Liver (tissue), 3 donors: Measurements from ENCODE around the gene DNAAF3.

Experiments used
- EGR1 ChIP-seq, 2 donors: IDR thresholded peaks; 2 replicates each; pipeline ENCODE4 v1.6.1; 2016 to 2018; ENCODE audit warnings: antibody characterized with exemption in 2 of 2, low read depth in 2 of 2
- HNF4G ChIP-seq: IDR thresholded peaks from 2 replicates; pipeline ENCODE4 v1.6.1; 2016; ENCODE audit warnings: antibody characterized with exemption
- JUND ChIP-seq, 2 donors: IDR thresholded peaks; 2 replicates each; pipeline ENCODE4 v1.6.1; 2016; ENCODE audit warnings: antibody characterized with exemption in 2 of 2
- NR2F2 ChIP-seq: IDR thresholded peaks from 2 replicates; pipeline ENCODE4 v1.6.1; 2016; ENCODE audit warnings: antibody characterized with exemption
- RAD21 ChIP-seq, 2 donors: IDR thresholded peaks; 2 replicates each; pipeline ENCODE4 v1.6.1; 2016; ENCODE audit warnings: antibody characterized with exemption in 2 of 2, mild to moderate bottlenecking in 2 of 2
- RXRA ChIP-seq, 2 donors: IDR thresholded peaks; 2 replicates each; pipeline ENCODE4 v1.6.1; 2017 to 2018; ENCODE audit warnings: antibody characterized with exemption in 2 of 2, mild to moderate bottlenecking in 1 of 2
- SP1 ChIP-seq: IDR thresholded peaks from 2 replicates; pipeline ENCODE4 v1.6.1; 2018; ENCODE audit warnings: antibody characterized with exemption, mild to moderate bottlenecking
- YY1 ChIP-seq: IDR thresholded peaks from 2 replicates; pipeline ENCODE4 v1.6.1; 2016; ENCODE audit warnings: antibody characterized with exemption, mild to moderate bottlenecking
- TF ChIP-seq, protein P1 (sequence below): fragments of 150-350 bp; IDR thresholded peaks from 2 replicates; pipeline ENCODE4 v1.5.1; 2017; ENCODE audit warnings: improper control_type of control experiment, low read depth, low read length; ENCODE audit not compliant: missing input control
- TF ChIP-seq, protein P2 (sequence below): IDR thresholded peaks from 2 replicates; pipeline ENCODE4 v1.6.1; 2016; ENCODE audit warnings: antibody characterized with exemption, mild to moderate bottlenecking
- TF ChIP-seq, protein P3 (sequence below): IDR thresholded peaks from 2 replicates; pipeline ENCODE4 v1.6.1; 2016; ENCODE audit warnings: antibody characterized with exemption
- TF ChIP-seq, protein P4 (sequence below): IDR thresholded peaks from 2 replicates; pipeline ENCODE4 v1.6.1; 2016; ENCODE audit warnings: antibody characterized with exemption
- donor health status: healthy.
- donor health status: healthy.

DNA sequence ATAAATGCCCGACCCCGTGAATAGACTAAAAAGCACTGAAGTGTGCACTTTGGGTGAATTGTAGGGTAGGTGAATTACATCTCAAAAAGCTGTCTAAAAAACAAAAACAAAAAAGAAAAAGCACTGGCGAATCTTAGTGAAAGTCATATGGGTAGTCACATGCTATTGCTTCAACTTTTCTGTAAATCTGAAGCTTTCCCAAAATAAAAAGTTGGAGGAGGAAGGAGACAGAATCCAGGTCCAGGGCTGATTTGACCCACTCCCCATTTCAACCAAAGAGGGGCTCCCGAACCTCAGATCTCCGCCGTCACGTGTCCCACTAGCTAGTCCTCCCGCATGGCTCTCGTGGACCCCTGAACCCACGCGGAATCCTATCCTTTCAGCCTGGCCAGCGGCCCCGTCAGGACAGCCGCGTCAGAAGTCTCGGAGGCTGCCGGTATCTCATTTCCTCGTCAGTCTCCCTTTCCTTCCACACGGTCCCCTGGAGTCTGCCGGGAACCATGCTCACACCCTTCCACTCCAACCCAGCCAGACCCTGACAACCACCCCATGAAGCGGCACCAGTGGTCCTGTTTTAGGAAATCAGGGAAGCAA is 55.1 kb downstream of the DNAAF3 start:
- TF ChIP-seq, protein P1, sequence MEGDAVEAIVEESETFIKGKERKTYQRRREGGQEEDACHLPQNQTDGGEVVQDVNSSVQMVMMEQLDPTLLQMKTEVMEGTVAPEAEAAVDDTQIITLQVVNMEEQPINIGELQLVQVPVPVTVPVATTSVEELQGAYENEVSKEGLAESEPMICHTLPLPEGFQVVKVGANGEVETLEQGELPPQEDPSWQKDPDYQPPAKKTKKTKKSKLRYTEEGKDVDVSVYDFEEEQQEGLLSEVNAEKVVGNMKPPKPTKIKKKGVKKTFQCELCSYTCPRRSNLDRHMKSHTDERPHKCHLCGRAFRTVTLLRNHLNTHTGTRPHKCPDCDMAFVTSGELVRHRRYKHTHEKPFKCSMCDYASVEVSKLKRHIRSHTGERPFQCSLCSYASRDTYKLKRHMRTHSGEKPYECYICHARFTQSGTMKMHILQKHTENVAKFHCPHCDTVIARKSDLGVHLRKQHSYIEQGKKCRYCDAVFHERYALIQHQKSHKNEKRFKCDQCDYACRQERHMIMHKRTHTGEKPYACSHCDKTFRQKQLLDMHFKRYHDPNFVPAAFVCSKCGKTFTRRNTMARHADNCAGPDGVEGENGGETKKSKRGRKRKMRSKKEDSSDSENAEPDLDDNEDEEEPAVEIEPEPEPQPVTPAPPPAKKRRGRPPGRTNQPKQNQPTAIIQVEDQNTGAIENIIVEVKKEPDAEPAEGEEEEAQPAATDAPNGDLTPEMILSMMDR = no peak
- TF ChIP-seq RAD21 (IDR thresholded peaks at IDR 0.05) (no peak), JUND (IDR thresholded peaks at IDR 0.05) (no peak), YY1 (no peak), SP1 (no peak), HNF4G (no peak), RXRA (IDR thresholded peaks at IDR 0.05) (no peak), NR2F2 (no peak), EGR1 (IDR thresholded peaks at IDR 0.05; ENCODE audit: low read depth in 2 of 2) (no peak)
- TF ChIP-seq, protein P2, sequence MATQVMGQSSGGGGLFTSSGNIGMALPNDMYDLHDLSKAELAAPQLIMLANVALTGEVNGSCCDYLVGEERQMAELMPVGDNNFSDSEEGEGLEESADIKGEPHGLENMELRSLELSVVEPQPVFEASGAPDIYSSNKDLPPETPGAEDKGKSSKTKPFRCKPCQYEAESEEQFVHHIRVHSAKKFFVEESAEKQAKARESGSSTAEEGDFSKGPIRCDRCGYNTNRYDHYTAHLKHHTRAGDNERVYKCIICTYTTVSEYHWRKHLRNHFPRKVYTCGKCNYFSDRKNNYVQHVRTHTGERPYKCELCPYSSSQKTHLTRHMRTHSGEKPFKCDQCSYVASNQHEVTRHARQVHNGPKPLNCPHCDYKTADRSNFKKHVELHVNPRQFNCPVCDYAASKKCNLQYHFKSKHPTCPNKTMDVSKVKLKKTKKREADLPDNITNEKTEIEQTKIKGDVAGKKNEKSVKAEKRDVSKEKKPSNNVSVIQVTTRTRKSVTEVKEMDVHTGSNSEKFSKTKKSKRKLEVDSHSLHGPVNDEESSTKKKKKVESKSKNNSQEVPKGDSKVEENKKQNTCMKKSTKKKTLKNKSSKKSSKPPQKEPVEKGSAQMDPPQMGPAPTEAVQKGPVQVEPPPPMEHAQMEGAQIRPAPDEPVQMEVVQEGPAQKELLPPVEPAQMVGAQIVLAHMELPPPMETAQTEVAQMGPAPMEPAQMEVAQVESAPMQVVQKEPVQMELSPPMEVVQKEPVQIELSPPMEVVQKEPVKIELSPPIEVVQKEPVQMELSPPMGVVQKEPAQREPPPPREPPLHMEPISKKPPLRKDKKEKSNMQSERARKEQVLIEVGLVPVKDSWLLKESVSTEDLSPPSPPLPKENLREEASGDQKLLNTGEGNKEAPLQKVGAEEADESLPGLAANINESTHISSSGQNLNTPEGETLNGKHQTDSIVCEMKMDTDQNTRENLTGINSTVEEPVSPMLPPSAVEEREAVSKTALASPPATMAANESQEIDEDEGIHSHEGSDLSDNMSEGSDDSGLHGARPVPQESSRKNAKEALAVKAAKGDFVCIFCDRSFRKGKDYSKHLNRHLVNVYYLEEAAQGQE = no peak
- TF ChIP-seq, protein P3, sequence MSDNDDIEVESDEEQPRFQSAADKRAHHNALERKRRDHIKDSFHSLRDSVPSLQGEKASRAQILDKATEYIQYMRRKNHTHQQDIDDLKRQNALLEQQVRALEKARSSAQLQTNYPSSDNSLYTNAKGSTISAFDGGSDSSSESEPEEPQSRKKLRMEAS = no peak
- TF ChIP-seq, protein P4, sequence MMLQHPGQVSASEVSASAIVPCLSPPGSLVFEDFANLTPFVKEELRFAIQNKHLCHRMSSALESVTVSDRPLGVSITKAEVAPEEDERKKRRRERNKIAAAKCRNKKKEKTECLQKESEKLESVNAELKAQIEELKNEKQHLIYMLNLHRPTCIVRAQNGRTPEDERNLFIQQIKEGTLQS = no peak
